PC-3 (cell line): ENCODE results near the gene LIPC. TPM values are rescaled to one million over a fixed set of nuclear protein-coding genes. Genes with fewer than 3 reads are reported as not detected.

Experiments used
- ATAC-seq: fragments of 200-7000 bp; cut with Tn5 transposase; 2 replicates; pipeline ENCODE4 v1.9.1; 2020; ENCODE audit warnings: mild to moderate bottlenecking, moderate library complexity
- BruUV-seq: library from RNA; stranded (reverse); fragments of 400-500 nt; replicated peaks from 2 replicates; lab custom pipeline; 2021; lab: Mats Ljungman, UMichigan
- CTCF ChIA-PET: fragments of 300-600 bp; sonication (Branson Sonifier 250); formaldehyde crosslinking; loops from one replicate; lab custom pipeline; 2022; ENCODE audit warnings: antibody characterized with exemption; lab: Charles Lee
- POLR2A ChIA-PET: fragments of 300-600 bp; sonication (Branson Sonifier 250); formaldehyde crosslinking; loops from one replicate; lab custom pipeline; 2022; ENCODE audit warnings: antibody characterized with exemption; ENCODE audit not compliant: unreplicated experiment; lab: Charles Lee
- DNase-seq: peaks from one replicate; pipeline ENCODE4 v3.0.0-alpha.2; 2015
- H2AFZ ChIP-seq: fragments of 300-600 bp; sonication (generic); 2 replicates; pipeline ENCODE4 v1.6.0; 2016; ENCODE audit warnings: antibody characterized with exemption, low read length
- H3F3A ChIP-seq: fragments of 300-600 bp; sonication (generic); one replicate; pipeline ENCODE4 v1.6.0; 2017; ENCODE audit warnings: antibody characterized with exemption, low read length, control low read depth, mild to moderate bottlenecking; ENCODE audit not compliant: unreplicated experiment
- H3K27ac ChIP-seq: fragments of 300-600 bp; sonication (generic); 2 replicates; pipeline ENCODE4 v1.5.1; 2016; ENCODE audit warnings: mild to moderate bottlenecking, low read length
- H3K27me3 ChIP-seq: fragments of 300-600 bp; sonication (generic); 2 replicates; pipeline ENCODE4 v1.6.1; 2016; ENCODE audit warnings: low read length, mixed read lengths
- H3K36me3 ChIP-seq: fragments of 300-600 bp; sonication (generic); 2 replicates; pipeline ENCODE4 v1.6.1; 2016; ENCODE audit warnings: low read depth, mixed run types, low read length, mixed read lengths
- H3K4me1 ChIP-seq: fragments of 300-600 bp; sonication (generic); 2 replicates; pipeline ENCODE4 v1.5.1; 2016; ENCODE audit warnings: low read length; ENCODE audit not compliant: insufficient read depth
- H3K4me2 ChIP-seq: fragments of 300-600 bp; sonication (generic); 2 replicates; pipeline ENCODE4 v1.6.0; 2016; ENCODE audit warnings: low read length
- H3K4me3 ChIP-seq: fragments of 300-600 bp; sonication (generic); 2 replicates; pipeline ENCODE4 v1.5.1; 2016; ENCODE audit warnings: mild to moderate bottlenecking, low read length, mixed read lengths
- H3K79me2 ChIP-seq: fragments of 300-600 bp; sonication (generic); 2 replicates; pipeline ENCODE4 v1.6.1; 2017; ENCODE audit warnings: low read length, mixed read lengths
- H3K9ac ChIP-seq: fragments of 300-600 bp; sonication (generic); 2 replicates; pipeline ENCODE4 v1.6.0; 2016; ENCODE audit warnings: mild to moderate bottlenecking, low read length
- H3K9me2 ChIP-seq: fragments of 300-600 bp; sonication (generic); replicated peaks from 2 replicates; pipeline ENCODE4 v1.6.1; 2016; ENCODE audit warnings: mixed run types, low read length, mixed read lengths
- H3K9me3 ChIP-seq: fragments of 300-600 bp; sonication (generic); 2 replicates; pipeline ENCODE4 v1.6.1; 2016; ENCODE audit warnings: low read length, mixed read lengths
- H4K20me1 ChIP-seq: fragments of 300-600 bp; sonication (generic); 2 replicates; pipeline ENCODE4 v1.6.1; 2016; ENCODE audit warnings: low read length, mixed read lengths
- EZH2 ChIP-seq: fragments of 300-600 bp; sonication (generic); IDR thresholded peaks from one replicate; pipeline ENCODE4 v1.6.1; 2017; ENCODE audit warnings: antibody characterized with exemption, mild to moderate bottlenecking, low read length; ENCODE audit not compliant: unreplicated experiment
- EZH2phosphoT487 ChIP-seq: fragments of 300-600 bp; sonication (generic); IDR thresholded peaks from 2 replicates; pipeline ENCODE4 v1.6.1; 2018; ENCODE audit warnings: mild to moderate bottlenecking, antibody characterized with exemption, low read length, borderline replicate concordance
- intact Hi-C: fragments of 100-400 bp; cut with micrococcal nuclease; formaldehyde crosslinking; loops from 2 replicates; pipeline ENCODE4 v1.9.0; 2023
- total RNA-seq: library from RNA; depleted of rRNA; stranded (reverse); fragments of >200 nt; gene quantifications from 2 replicates; pipeline ENCODE4 v1.2.3, GENCODE V29; 2014
- TF ChIP-seq, protein P1 (sequence below): fragments of 300-600 bp; sonication (generic); conservative IDR thresholded peaks from 2 replicates; pipeline ENCODE4 v1.5.1; 2017; ENCODE audit warnings: antibody characterized with exemption, low read depth, mild to moderate bottlenecking, low read length

LIPC gene
- total RNA-seq, 1 experiment from 2014 or later: not detected

DNA sequence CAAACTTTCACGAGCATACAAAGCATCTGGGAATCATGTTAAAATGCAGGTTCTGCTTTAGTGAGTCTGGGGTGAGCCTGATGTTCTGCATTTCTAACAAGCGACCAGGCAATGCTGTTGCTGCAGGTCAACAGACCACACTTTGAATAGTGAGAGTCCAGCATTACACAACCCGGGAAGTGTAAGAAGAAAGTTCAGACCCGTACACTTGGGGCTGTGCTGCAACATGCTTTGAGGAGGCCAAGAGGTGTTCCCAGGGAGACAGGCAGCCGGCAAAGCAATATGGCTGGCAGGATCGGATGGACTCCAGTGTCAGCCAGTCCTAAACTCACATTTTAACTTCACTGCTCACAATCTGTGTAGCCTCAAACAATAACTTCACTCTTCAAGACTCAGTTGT, 134.2 kb downstream of the LIPC start:
- ATAC-seq (no peak), DNase-seq (no peak)
- Histone ChIP-seq H3K4me3 (no peak overlapping the region), H2AFZ (no peak overlapping the region), H3K4me2 (no peak overlapping the region), H3F3A (no peaks in the 10 kb centered on the region), H3K36me3 (no peaks in the 10 kb centered on the region), H3K9me3 (no peaks in the 10 kb centered on the region), H3K9me2 (no peaks in the 10 kb centered on the region), H3K27me3 (no peaks in the 10 kb centered on the region), H3K4me1 (no peaks in the 10 kb centered on the region), H3K27ac (no peak overlapping the region), H4K20me1 (no peaks in the 10 kb centered on the region), H3K9ac (no peak overlapping the region), H3K79me2 (no peaks in the 10 kb centered on the region)
- ChIA-PET CTCF (no interaction called here), POLR2A (no interaction called here)
- no TSS peak for BruUV-seq
- TF ChIP-seq EZH2: no peak
- no peak for TF ChIP-seq EZH2phosphoT487
- TF ChIP-seq, protein P1, sequence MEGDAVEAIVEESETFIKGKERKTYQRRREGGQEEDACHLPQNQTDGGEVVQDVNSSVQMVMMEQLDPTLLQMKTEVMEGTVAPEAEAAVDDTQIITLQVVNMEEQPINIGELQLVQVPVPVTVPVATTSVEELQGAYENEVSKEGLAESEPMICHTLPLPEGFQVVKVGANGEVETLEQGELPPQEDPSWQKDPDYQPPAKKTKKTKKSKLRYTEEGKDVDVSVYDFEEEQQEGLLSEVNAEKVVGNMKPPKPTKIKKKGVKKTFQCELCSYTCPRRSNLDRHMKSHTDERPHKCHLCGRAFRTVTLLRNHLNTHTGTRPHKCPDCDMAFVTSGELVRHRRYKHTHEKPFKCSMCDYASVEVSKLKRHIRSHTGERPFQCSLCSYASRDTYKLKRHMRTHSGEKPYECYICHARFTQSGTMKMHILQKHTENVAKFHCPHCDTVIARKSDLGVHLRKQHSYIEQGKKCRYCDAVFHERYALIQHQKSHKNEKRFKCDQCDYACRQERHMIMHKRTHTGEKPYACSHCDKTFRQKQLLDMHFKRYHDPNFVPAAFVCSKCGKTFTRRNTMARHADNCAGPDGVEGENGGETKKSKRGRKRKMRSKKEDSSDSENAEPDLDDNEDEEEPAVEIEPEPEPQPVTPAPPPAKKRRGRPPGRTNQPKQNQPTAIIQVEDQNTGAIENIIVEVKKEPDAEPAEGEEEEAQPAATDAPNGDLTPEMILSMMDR: no peak
- intact Hi-C loops: no loop called here

DNA sequence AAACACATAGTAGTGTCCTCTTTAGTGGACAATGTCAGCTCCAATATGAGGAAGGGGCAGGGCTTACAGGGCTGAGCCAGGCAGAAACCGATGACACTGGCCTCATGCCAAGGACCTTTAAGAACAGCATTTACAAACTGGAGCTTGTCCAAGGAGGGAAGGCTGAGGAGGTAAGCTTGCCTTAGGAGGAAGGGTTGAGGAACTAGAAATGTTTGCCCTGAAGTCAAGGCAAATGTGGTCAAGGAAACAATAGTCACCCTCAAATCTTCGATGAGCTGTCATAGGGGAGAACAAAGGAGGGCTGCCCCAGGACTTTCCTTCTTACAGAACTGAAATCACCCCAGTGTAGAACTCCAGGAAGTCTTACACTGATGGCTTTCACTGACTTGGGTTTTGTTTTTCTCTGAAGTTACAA, 136.4 kb downstream of the LIPC start:
- Histone ChIP-seq H3K4me3 (no peak overlapping the region), H3K79me2 (no peaks in the 10 kb centered on the region), H3K4me1 (no peaks in the 10 kb centered on the region), H3F3A (no peaks in the 10 kb centered on the region), H3K9me2 (no peaks in the 10 kb centered on the region), H3K4me2 (no peak overlapping the region), H3K9ac (no peak overlapping the region), H3K27ac (no peak overlapping the region), H3K27me3 (no peaks in the 10 kb centered on the region), H2AFZ (0 out of 2 replicates have a peak overlapping the region, but pooled peaks have one; percentile 45), H3K36me3 (no peaks in the 10 kb centered on the region), H3K9me3 (no peaks in the 10 kb centered on the region), H4K20me1 (no peaks in the 10 kb centered on the region)
- CTCF ChIA-PET: no interaction called here
- POLR2A ChIA-PET: no interaction called here
- no TSS peak for BruUV-seq
- intact Hi-C loops: no loop called here
- DNase-seq (peak; percentile 3), ATAC-seq (no peak)
- TF ChIP-seq EZH2: no peak
- TF ChIP-seq EZH2phosphoT487: no peak
- TF ChIP-seq, protein P1: no peak

DNA sequence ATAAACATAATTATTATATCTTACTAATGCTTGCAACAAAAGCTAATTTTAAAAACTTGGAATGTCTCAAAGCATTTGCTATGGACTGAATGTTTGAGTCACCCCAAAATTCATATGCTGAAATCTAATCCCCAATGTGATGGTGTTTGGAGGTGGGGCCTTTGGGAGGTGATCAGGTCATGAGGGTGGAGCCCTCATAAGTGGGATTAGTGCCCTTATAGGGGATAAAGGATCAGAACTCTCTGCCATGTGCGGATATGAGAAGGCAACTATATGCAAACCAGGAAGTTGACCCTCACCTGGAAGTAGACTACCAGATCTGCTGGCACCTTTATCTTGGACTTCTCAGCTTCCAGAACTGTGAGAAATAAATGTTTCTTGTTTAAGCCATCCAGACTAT, 137.7 kb downstream of the LIPC start:
- Histone ChIP-seq H3K4me1 (no peaks in the 10 kb centered on the region), H3K27ac (no peak overlapping the region), H3K4me3 (no peak overlapping the region), H3K27me3 (no peaks in the 10 kb centered on the region), H4K20me1 (no peaks in the 10 kb centered on the region), H3K4me2 (no peak overlapping the region), H3K79me2 (no peaks in the 10 kb centered on the region), H3F3A (no peaks in the 10 kb centered on the region), H3K36me3 (no peaks in the 10 kb centered on the region), H3K9ac (no peak overlapping the region), H3K9me3 (no peaks in the 10 kb centered on the region), H3K9me2 (no peaks in the 10 kb centered on the region), H2AFZ (no peak overlapping the region)
- POLR2A ChIA-PET: no interaction called here
- no TSS peak for BruUV-seq
- intact Hi-C loops: no loop called here
- TF ChIP-seq EZH2: no peak
- TF ChIP-seq EZH2phosphoT487: no peak
- TF ChIP-seq, protein P1: no peak
- ATAC-seq (no peak), DNase-seq (no peak)
- CTCF ChIA-PET: no interaction called here
